ENCODE measurements around the gene DHRS12. TPM values are rescaled to one million over a fixed set of nuclear protein-coding genes. Genes with fewer than 3 reads are reported as not detected.

Gene DHRS12
- total RNA-seq, 1 donor from 2014 or later: 5.3 TPM

DNA sequence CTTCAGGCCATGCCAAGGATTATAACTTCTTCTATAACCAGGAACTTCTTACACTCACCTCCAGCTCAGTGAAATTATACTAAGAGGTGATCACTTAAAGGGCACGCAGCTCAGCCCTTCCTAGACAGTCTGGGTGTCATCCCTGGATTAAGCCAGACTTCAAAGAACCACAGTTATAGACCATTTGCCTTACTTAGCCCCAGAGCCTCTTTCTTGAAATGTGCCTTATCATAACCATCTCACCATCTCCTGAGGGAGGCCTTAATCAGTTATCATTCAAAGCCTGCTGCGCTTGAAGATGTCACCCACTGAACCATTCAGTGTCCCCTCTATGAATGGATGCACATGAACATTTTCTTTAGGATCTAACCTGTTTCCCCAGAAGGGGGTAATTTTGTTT is 10.1 kb upstream of the DHRS12 start:
- intact Hi-C loops (cut with micrococcal nuclease): loop anchor here (2.0 to 10.0 kb wide), 2 partner anchors 111 to 381 kb away; no protein-coding TSS in a partner anchor

DNA sequence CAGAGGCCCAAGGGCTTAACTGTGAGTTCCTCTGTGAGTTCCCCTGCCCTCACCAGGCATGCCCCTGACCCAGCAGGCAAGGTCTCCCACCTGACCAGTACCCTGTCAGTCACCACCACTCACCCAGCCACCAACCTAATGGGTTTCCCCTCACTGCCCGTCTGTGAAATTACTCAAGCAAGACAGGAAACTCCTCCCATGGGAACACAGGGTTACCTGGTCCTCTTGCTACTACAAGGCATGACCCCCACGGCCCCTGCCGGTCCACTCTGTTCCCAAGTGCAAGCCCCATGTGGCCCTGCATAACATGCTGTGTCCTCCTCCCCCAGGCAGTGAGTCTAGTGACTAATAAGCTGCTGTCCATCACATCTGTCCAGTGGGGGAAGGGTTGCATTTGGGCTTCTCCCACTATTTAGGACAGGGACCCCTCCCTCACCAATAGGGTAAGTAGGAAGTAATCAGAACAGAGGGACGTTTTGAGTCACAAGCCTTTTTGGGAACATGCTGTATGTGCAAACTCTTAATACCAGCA is 8.0 kb upstream of the DHRS12 start:
- intact Hi-C loops (cut with micrococcal nuclease): loop anchor here (10.0 kb wide), 1 partner anchor 113 kb away; no protein-coding TSS in a partner anchor

DNA sequence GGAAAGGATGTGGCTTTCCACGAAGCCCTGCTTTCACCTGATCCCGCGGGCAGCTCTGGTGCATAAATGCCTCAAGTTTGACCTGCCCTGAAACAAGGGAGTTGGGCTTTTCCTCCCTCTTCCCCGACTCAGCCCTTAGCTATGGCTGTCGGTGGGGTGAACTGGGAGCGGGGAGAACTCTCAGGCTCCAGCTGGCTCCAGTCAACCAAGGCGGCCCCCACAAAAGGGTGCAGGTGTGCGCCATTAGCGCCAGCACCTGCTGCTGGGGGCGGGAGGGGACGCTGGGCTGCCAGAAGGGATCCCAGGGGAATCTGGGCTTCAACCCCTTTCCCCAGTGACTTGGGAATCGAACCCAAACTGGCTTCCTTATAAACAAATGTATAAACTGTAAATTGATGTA is 7.1 kb upstream of the DHRS12 start:
- intact Hi-C loops (cut with micrococcal nuclease): loop anchor here (10.0 kb wide), 1 partner anchor 114 kb away; no protein-coding TSS in a partner anchor

DNA sequence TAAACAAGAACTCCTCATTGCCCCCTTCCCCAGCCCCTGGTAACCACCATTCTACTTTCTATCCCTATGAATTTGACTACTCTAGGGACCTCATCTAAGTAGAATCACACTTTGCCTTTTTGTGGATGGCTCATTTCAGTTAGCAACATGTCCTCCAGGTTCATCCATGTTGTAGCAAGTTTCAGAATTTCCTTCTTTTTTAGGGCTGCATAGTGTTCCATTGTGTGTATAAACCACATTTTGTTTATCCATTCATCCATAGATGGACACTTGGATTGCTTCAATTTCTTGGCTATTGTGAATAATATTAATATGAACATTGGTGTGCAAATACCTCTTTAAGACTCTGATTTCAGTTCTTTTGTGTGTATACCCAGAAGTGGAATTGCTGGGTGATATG is 4.8 kb upstream of the DHRS12 start:
- intact Hi-C loops (cut with micrococcal nuclease): loop anchor here (10.0 kb wide), 1 partner anchor 914 kb away; no protein-coding TSS in a partner anchor

DNA sequence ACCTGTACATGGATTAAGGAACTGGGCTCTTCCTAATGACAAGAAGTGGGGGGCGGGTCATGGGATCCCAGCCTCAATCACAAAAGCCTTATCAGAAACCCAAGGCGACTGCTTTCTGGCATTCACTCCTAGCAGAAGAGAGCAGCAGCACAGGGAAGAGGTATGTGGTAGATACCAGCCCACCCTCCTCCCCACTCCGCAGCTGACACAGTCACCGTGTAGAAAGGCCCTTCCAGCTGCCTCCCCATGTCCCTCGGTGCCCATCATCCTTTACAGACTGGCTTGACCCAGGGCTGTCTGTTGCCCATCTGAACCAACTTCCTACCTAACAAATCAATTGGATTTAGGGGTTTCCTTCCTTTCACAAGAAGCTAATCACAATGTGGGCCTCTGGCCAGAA is 3.1 kb upstream of the DHRS12 start:
- intact Hi-C loops (cut with micrococcal nuclease): loop anchor here (10.0 kb wide), 1 partner anchor 912 kb away; no protein-coding TSS in a partner anchor

GRCh38 chr13:51806566-51806965 is 2.6 kb upstream of the DHRS12 start:
- intact Hi-C loops (cut with micrococcal nuclease): loop anchor here (10.0 kb wide), 1 partner anchor 912 kb away; no protein-coding TSS in a partner anchor

DNA sequence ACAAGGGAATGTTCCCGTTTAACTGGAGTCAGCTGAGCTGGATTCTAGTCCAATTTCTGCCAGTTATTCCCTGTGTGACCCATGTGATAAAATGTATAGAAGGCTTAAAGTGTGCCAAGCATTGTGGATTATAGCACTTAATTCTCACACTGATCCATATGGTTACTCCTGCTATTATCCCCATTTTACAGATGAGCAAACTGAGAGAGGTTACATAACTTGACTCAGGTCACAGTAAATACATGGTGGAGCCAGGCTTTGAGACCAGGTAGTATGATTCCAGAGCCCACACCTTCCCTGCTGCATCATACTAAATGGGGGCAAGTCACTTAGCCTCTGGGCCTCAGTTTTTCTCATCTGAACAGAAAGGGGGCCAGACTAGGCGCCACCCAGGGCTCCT is 2.0 kb upstream of the DHRS12 start:
- intact Hi-C loops (cut with micrococcal nuclease): loop anchor here (10.0 kb wide), 1 partner anchor 911 kb away; no protein-coding TSS in a partner anchor

GRCh38 chr13:51805313-51805712 is 1.4 kb upstream of the DHRS12 start:
- intact Hi-C loops (cut with micrococcal nuclease): loop anchor here (10.0 kb wide), 1 partner anchor 911 kb away; no protein-coding TSS in a partner anchor

- intact Hi-C loops (cut with micrococcal nuclease): loop anchor here (1.0 to 10.0 kb wide), 6 partner anchors 11 to 910 kb away; partner anchors contain the start of gene NEK5
These were observed 571 bp upstream of the DHRS12 start for GRCh38 chr13:51804295-51805172.

GRCh38 chr13:51802631-51803418 is 1.1 kb downstream of the DHRS12 start:
- intact Hi-C loops (cut with micrococcal nuclease): loop anchor here (1.0 to 10.0 kb wide), 16 partner anchors 10 to 1867 kb away; partner anchors contain the start of genes ALG11, CKAP2, INTS6 and NEK5

- intact Hi-C loops (cut with micrococcal nuclease): loop anchor here (2.0 to 10.0 kb wide), 5 partner anchors 326 to 907 kb away; partner anchors contain the start of genes NEK5 and SUGT1
These were observed 2.3 kb downstream of the DHRS12 start for GRCh38 chr13:51801631-51802099.

DNA sequence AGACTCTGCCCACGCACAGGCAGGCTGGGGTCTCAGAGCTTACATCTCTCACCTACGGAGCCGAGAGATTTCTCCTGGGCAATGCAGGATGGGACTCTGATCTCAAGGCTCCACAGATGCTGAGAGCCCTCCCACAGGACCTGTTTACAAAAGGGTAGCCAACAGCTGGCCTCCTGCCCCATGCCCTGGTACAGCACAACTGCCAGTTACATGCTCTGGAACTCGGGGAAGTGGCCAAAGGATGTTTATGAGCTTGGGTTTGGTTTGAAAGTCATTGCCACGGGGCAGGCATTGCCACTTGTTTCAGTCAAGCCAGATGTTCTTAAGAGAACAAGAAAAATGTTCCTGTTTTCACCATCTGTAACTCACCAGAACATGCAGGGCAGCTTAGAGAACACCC is 3.5 kb downstream of the DHRS12 start:
- intact Hi-C loops (cut with micrococcal nuclease): loop anchor here (5.0 to 10.0 kb wide), 4 partner anchors 327 to 906 kb away; partner anchors contain the start of gene NEK5

GRCh38 chr13:51799261-51799660 is 4.7 kb downstream of the DHRS12 start:
- intact Hi-C loops (cut with micrococcal nuclease): no loop called here

- intact Hi-C loops (cut with micrococcal nuclease): loop anchor here (1.0 to 2.0 kb wide), 6 partner anchors 214 to 673 kb away; partner anchors contain the start of genes FAM124A and WDFY2
These were observed 6.1 kb downstream of the DHRS12 start for GRCh38 chr13:51797664-51798488.

- intact Hi-C loops (cut with micrococcal nuclease): loop anchor here (2.0 kb wide), 1 partner anchor 574 kb away; the partner anchor contains the start of gene FAM124A
These were observed 7.4 kb downstream of the DHRS12 start for GRCh38 chr13:51796546-51796945.

DNA sequence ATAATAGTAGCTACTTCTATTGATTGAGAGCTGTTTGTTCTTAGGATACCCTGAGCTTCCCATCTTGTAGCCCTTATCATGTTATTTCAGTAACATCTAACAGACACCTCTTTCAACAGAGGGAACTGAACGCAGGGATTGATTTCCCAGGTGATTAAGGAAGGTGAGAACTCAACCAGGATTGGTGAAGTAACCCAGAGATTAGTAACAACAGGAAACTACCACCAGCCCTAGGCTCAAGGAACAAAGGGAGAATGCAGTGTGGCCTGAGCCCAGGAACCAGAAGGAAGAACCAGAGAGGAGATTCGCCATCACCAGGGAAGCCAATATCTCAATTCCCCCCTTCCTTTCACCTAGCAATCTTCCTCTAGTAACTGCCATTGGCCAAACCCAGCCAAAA is 8.5 kb downstream of the DHRS12 start:
- intact Hi-C loops (cut with micrococcal nuclease): no loop called here

DNA sequence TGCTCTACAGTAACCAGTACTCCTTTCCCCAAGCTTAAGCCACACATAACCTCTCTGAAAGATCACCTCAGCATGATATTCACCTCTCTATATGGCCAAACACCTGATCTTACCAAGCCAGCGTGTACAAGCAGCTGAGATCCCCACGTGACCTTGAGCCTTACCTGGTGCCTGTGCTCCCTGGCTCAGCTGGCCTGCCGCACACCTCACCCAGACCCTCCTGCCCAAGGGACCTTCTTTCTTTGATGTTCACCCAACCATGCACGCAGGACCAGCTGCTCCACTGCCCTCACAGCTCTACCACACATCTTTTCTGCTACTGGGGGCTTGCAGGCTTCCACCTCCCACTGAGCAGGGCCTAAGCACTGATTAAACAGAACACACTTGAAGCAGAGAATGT is 9.0 kb downstream of the DHRS12 start:
- intact Hi-C loops (cut with micrococcal nuclease): no loop called here

GRCh38 chr13:51793570-51794271 is 10.2 kb downstream of the DHRS12 start:
- intact Hi-C loops (cut with micrococcal nuclease): loop anchor here (1.0 kb wide), 1 partner anchor 10 kb away; no protein-coding TSS in a partner anchor

All from T-helper 1 cell treated with Interleukin-12 subunit alpha and Interleukin-12 subunit beta and Interleukin-4 antibody, amounts not matched to agents 30 ng/mL and 1 ng/mL, for 36 hours (primary cell).